HCT116 (cell line): ENCODE results near the gene RBMS1. TPM values are rescaled to one million over a fixed set of nuclear protein-coding genes. Genes with fewer than 3 reads are reported as not detected.

Experiments used
- ATAC-seq: fragments of 200-7000 bp; cut with Tn5 transposase; 2 replicates; pipeline ENCODE4 v1.9.1; 2020; ENCODE audit warnings: mild to moderate bottlenecking, moderate library complexity
- BruUV-seq: library from RNA; stranded (reverse); fragments of 400-500 nt; replicated peaks from 2 replicates; lab custom pipeline; 2021; lab: Mats Ljungman, UMichigan
- CTCF ChIA-PET: fragments of 300-600 bp; sonication (Branson Sonifier 250); formaldehyde crosslinking; loops from one replicate; lab custom pipeline; 2021; ENCODE audit warnings: antibody characterized with exemption; lab: Charles Lee
- POLR2A ChIA-PET: fragments of 300-600, 350-600 bp; sonication (Branson Sonifier 250); formaldehyde crosslinking; loops from one replicate; lab custom pipeline; 2021; ENCODE audit warnings: antibody characterized with exemption; lab: Charles Lee
- RAD21 ChIA-PET, 2 experiments: fragments of 300-600 bp; sonication (Branson Sonifier 250); formaldehyde crosslinking; loops; one replicate each; lab custom pipeline; 2023; ENCODE audit warnings: low total read pairs in 2 of 2; ENCODE audit not compliant: uncharacterized antibody in 2 of 2, unreplicated experiment in 2 of 2, low non-redundant PET in 1 of 2; lab: Charles Lee
- DNase-seq: peaks from one replicate; pipeline ENCODE4 v3.0.0-alpha.2; 2010; ENCODE audit warnings: low read depth, low spot score
- H2AFZ ChIP-seq: fragments of 200-600 bp; shearing (Covaris generic), sonication (generic); 2 replicates; pipeline ENCODE4 v1.6.1; 2017; ENCODE audit warnings: low read depth, mixed run types, mixed read lengths, antibody characterized with exemption, low read length; ENCODE audit not compliant: poor library complexity, severe bottlenecking
- H3K27ac ChIP-seq: 2 replicates; pipeline ENCODE4 v1.5.1; 2012; ENCODE audit warnings: low read depth, low read length
- H3K27me3 ChIP-seq: fragments of 200-600 bp; sonication (generic); 2 replicates; pipeline ENCODE4 v1.6.1; 2016; ENCODE audit warnings: mixed run types, low read length, mixed read lengths; ENCODE audit not compliant: insufficient read depth
- H3K36me3 ChIP-seq, 2 experiments: fragments of 200-500 bp in 1 of 2; fragments of 200-600 bp in 1 of 2; sonication (Bioruptor generic) in 1 of 2; sonication (generic) in 1 of 2; 2 replicates each; pipeline versions ENCODE4 v1.5.1 to v1.6.1; 2014 to 2016; ENCODE audit warnings: low read length in 2 of 2, inconsistent platforms in 1 of 2, mixed read lengths in 1 of 2, mixed run types in 1 of 2; ENCODE audit not compliant: insufficient read depth in 2 of 2, control insufficient read depth in 1 of 2
- H3K4me1 ChIP-seq, 2 experiments: fragments of 200-600 bp in 1 of 2; sonication (generic) in 1 of 2; 2 replicates each; pipeline versions ENCODE4 v1.5.1 to v1.6.1; 2012 to 2017; ENCODE audit warnings: low read length in 2 of 2, inconsistent platforms in 1 of 2, mild to moderate bottlenecking in 1 of 2, mixed read lengths in 1 of 2, mixed run types in 1 of 2, moderate library complexity in 1 of 2; ENCODE audit not compliant: insufficient read depth in 2 of 2, control insufficient read depth in 1 of 2
- H3K4me2 ChIP-seq: fragments of 200-600 bp; sonication (generic); 2 replicates; pipeline ENCODE4 v1.6.1; 2017; ENCODE audit warnings: mixed run types, low read length, mixed read lengths
- H3K4me3 ChIP-seq, 2 experiments: fragments of 200-600 bp in 1 of 2; sonication (generic) in 1 of 2; replicated peaks in 1 of 2; 2 replicates each; pipeline ENCODE4 v1.5.1; 2011 to 2016; ENCODE audit warnings: low read length in 2 of 2, control low read depth in 1 of 2, low read depth in 1 of 2, mild to moderate bottlenecking in 1 of 2, mixed read lengths in 1 of 2, mixed run types in 1 of 2
- H3K79me2 ChIP-seq: fragments of 200-600 bp; sonication (generic); 2 replicates; pipeline ENCODE4 v1.6.1; 2017; ENCODE audit warnings: mild to moderate bottlenecking, mixed run types, low read length, moderate library complexity, mixed read lengths; ENCODE audit not compliant: insufficient read depth
- H3K9ac ChIP-seq: fragments of 200-600 bp; sonication (generic); 2 replicates; pipeline ENCODE4 v1.6.1; 2016; ENCODE audit warnings: low read length, mixed read lengths
- H3K9me2 ChIP-seq: fragments of 200-600 bp; sonication (generic), shearing (Covaris generic); 2 replicates; pipeline ENCODE4 v1.6.1; 2017; ENCODE audit warnings: mixed run types, mild to moderate bottlenecking, moderate library complexity; ENCODE audit not compliant: insufficient read depth
- H3K9me3 ChIP-seq, 2 experiments: fragments of 200-500 bp in 1 of 2; fragments of 200-600 bp in 1 of 2; sonication (Bioruptor generic) in 1 of 2; sonication (generic) in 1 of 2; 2 replicates each; pipeline ENCODE4 v1.6.1; 2014 to 2017; ENCODE audit warnings: low read length in 2 of 2, mixed read lengths in 2 of 2, inconsistent platforms in 1 of 2, low read depth in 1 of 2, mild to moderate bottlenecking in 1 of 2, mixed run types in 1 of 2, moderate library complexity in 1 of 2; ENCODE audit not compliant: control insufficient read depth in 1 of 2, insufficient read depth in 1 of 2
- H4K20me1 ChIP-seq: fragments of 200-600 bp; sonication (generic), shearing (Covaris generic); 2 replicates; pipeline ENCODE4 v1.6.1; 2017; ENCODE audit warnings: mixed run types, mild to moderate bottlenecking, moderate library complexity; ENCODE audit not compliant: insufficient read depth
- CBX3 ChIP-seq: IDR thresholded peaks from 2 replicates; pipeline ENCODE4 v1.6.1; 2012; ENCODE audit warnings: low read depth
- CEBPB ChIP-seq: IDR thresholded peaks from 2 replicates; pipeline ENCODE4 v1.6.1; 2012; ENCODE audit warnings: low read depth
- EGR1 ChIP-seq: IDR thresholded peaks from 2 replicates; pipeline ENCODE4 v1.6.1; 2012; ENCODE audit warnings: low read depth
- EZH2 ChIP-seq: fragments of 200-600 bp; sonication (generic); IDR thresholded peaks from 2 replicates; pipeline ENCODE4 v1.6.1; 2017; ENCODE audit warnings: antibody characterized with exemption, mixed run types
- EZH2phosphoT487 ChIP-seq: fragments of 200-600 bp; IDR thresholded peaks from 2 replicates; pipeline ENCODE4 v1.6.1; 2018; ENCODE audit warnings: antibody characterized with exemption, borderline replicate concordance
- FOSL1 ChIP-seq: IDR thresholded peaks from 2 replicates; pipeline ENCODE4 v1.6.1; 2012; ENCODE audit warnings: low read depth
- JUND ChIP-seq: IDR thresholded peaks from 2 replicates; pipeline ENCODE4 v1.6.1; 2012
- POLR2A ChIP-seq: IDR thresholded peaks from 2 replicates; pipeline ENCODE4 v1.7.0; 2011; ENCODE audit warnings: borderline replicate concordance; ENCODE audit not compliant: insufficient read depth, insufficient read length; ENCODE audit errors: extremely low read depth
- POLR2AphosphoS5 ChIP-seq: IDR thresholded peaks from 2 replicates; pipeline ENCODE4 v1.6.1; 2011; ENCODE audit warnings: mild to moderate bottlenecking, low read depth, low read length, moderate library complexity
- RAD21 ChIP-seq: IDR thresholded peaks from 2 replicates; pipeline ENCODE4 v1.6.1; 2012; ENCODE audit warnings: low read depth, mild to moderate bottlenecking
- SP1 ChIP-seq: IDR thresholded peaks from 2 replicates; pipeline ENCODE4 v1.6.1; 2012; ENCODE audit warnings: low read depth
- SRF ChIP-seq: IDR thresholded peaks from 2 replicates; pipeline ENCODE4 v1.6.1; 2012; ENCODE audit warnings: low read depth
- TCF7L2 ChIP-seq: IDR thresholded peaks from 2 replicates; pipeline ENCODE4 v1.7.0; 2011; ENCODE audit warnings: borderline replicate concordance, inconsistent platforms; ENCODE audit not compliant: insufficient read depth, insufficient read length; ENCODE audit errors: extremely low read depth
- ZFX ChIP-seq: fragments of 450-650 bp; IDR thresholded peaks from 2 replicates; pipeline ENCODE4 v1.6.1; 2017
- ZNF274 ChIP-seq: fragments of 200-500 bp; sonication (Bioruptor generic); IDR thresholded peaks from 2 replicates; pipeline ENCODE4 v1.6.1; 2014; ENCODE audit warnings: mild to moderate bottlenecking, low read depth, low read length, inconsistent platforms
- intact Hi-C: fragments of 100-400 bp; cut with micrococcal nuclease; formaldehyde crosslinking; loops from 2 replicates; pipeline ENCODE4 v1.10.0; 2022
- total RNA-seq: library from RNA; stranded (reverse); gene quantifications from one replicate; pipeline ENCODE4 v1.2.1, GENCODE V29; 2021; ENCODE audit not compliant: unreplicated experiment
- TF ChIP-seq, protein P1 (sequence below), 3 experiments: fragments of 200-600 bp in 1 of 3; sonication (generic) in 1 of 3; IDR thresholded peaks in 2 of 3; conservative IDR thresholded peaks in 1 of 3; 2 replicates each; pipeline ENCODE4 v1.5.1; 2012 to 2017; ENCODE audit warnings: low read depth in 2 of 3, low read length in 2 of 3, antibody characterized with exemption in 1 of 3, borderline replicate concordance in 1 of 3, control low read depth in 1 of 3, mild to moderate bottlenecking in 1 of 3, mixed read lengths in 1 of 3, mixed run types in 1 of 3, moderate library complexity in 1 of 3; ENCODE audit not compliant: insufficient read depth in 1 of 3

The RBMS1 gene
- total RNA-seq, 1 experiment from 2014 or later: 17.6 TPM

DNA sequence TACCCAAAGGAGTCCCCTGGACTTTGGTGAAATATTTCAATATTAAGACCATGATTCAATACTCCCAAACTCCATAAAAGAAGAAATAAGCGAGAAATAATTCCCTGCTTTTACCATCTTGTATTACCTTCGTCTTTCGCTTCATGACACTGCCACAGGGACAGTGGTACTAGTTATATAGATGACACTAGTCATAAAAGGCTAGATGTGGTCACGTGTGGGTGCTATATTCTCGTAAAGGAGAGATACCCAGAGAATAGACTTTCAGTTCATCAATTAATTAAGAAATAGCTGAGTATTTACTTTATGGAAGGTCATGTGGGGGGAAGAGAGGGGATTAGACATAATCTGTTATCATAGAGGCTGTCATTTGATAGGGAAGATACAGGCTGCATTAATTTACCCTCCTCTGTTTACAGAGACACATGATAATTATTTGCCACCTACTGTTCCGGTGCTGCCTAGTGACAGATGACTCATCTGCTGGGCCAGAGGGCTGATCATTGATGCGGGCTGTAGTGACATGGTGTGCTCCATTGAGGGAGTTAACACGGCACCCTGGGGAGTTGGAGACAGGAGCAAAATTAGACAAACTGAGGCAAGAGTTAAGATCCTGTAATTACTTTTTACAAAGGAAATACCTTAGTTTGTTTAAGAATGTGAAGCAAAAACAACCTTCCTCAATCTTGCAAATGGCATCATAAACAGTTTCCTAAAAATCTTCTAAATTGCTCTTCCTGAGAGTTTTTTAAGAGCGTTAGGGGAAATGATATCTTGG is 215.3 kb downstream of the RBMS1 start:
- BruUV-seq: no TSS peak
- no peak overlapping the region for H3K4me2 ChIP-seq

DNA sequence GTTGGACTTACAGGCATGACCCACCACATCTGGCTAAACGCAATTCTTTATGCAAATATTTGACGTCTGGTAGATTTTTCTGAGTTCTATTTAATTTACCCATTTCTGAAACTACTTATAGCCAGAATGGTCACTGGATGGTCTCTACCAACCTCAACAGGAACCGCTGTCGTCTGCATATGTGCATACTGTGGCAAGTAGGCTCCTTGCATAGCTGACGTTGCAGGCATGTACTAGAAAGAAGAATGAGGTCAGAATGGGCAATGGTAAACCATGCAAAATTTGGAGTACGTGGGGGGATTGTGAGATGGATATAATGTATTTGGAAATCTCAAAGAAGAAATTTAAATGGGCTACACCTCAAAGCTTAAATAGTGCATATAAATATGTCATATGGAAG is 216.5 kb downstream of the RBMS1 start:
- Histone ChIP-seq H2AFZ (no peak overlapping the region), H3K9me3 (no peaks in the 10 kb centered on the region), H3K79me2 (no peaks in the 10 kb centered on the region), H3K36me3 (peaks cover 0 to 3% of the 10 kb centered on the region in 2 experiments; a peak in 1 of 4 replicates), H3K9ac (no peak overlapping the region), H3K27me3 (no peaks in the 10 kb centered on the region), H3K4me3 (no peak overlapping the region), H4K20me1 (no peaks in the 10 kb centered on the region), H3K27ac (no peak overlapping the region), H3K4me2 (no peak overlapping the region), H3K9me2 (no peaks in the 10 kb centered on the region), H3K4me1 (peaks cover 0 to 3% of the 10 kb centered on the region in 2 experiments; a peak in 1 of 4 replicates)
- POLR2A ChIA-PET: no interaction called here
- TF ChIP-seq SP1: no peak
- TF ChIP-seq TCF7L2: no peak
- TF ChIP-seq FOSL1: no peak
- TF ChIP-seq POLR2A: no peak
- TF ChIP-seq JUND: no peak
- TF ChIP-seq, protein P1, sequence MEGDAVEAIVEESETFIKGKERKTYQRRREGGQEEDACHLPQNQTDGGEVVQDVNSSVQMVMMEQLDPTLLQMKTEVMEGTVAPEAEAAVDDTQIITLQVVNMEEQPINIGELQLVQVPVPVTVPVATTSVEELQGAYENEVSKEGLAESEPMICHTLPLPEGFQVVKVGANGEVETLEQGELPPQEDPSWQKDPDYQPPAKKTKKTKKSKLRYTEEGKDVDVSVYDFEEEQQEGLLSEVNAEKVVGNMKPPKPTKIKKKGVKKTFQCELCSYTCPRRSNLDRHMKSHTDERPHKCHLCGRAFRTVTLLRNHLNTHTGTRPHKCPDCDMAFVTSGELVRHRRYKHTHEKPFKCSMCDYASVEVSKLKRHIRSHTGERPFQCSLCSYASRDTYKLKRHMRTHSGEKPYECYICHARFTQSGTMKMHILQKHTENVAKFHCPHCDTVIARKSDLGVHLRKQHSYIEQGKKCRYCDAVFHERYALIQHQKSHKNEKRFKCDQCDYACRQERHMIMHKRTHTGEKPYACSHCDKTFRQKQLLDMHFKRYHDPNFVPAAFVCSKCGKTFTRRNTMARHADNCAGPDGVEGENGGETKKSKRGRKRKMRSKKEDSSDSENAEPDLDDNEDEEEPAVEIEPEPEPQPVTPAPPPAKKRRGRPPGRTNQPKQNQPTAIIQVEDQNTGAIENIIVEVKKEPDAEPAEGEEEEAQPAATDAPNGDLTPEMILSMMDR (IDR thresholded peaks at IDR 0.05 in 2 of 3, conservative IDR thresholded peaks at IDR 0.05 in 1 of 3; ENCODE audit: borderline replicate concordance in 1 of 3, insufficient read depth in 1 of 3, low read depth in 2 of 3, low read length in 2 of 3): no peak
- no peak for TF ChIP-seq RAD21
- no peak for TF ChIP-seq POLR2AphosphoS5
- TF ChIP-seq ZNF274: no peak
- no peak for TF ChIP-seq CEBPB
- TF ChIP-seq ZFX: no peak
- TF ChIP-seq CBX3: no peak
- no peak for TF ChIP-seq EZH2phosphoT487
- no peak for TF ChIP-seq EGR1
- TF ChIP-seq EZH2: no peak
- no peak for TF ChIP-seq SRF
- CTCF ChIA-PET: interaction anchor here (1.5 kb wide), 1 partner anchor 25 kb away, joined by 3 read pairs; no protein-coding TSS in a partner anchor
- no peak for DNase-seq
- BruUV-seq: no TSS peak
- ATAC-seq: no peak
- intact Hi-C loops: no loop called here
- RAD21 ChIA-PET: no interaction called here

More for the DNA sequence above, 215.3 kb downstream of the RBMS1 start:
- no peak for DNase-seq
- Histone ChIP-seq H3K9me2 (no peaks in the 10 kb centered on the region), H3K27me3 (no peaks in the 10 kb centered on the region), H3K79me2 (no peaks in the 10 kb centered on the region), H3K9me3 (no peaks in the 10 kb centered on the region), H3K36me3 (peaks cover 0 to 3% of the 10 kb centered on the region in 2 experiments; a peak in 1 of 4 replicates), H4K20me1 (no peaks in the 10 kb centered on the region), H3K27ac (no peak overlapping the region), H2AFZ (no peak overlapping the region), H3K4me3 (no peak overlapping the region), H3K4me1 (peaks cover 0 to 3% of the 10 kb centered on the region in 2 experiments; a peak in 1 of 4 replicates), H3K9ac (no peak overlapping the region)
- ChIA-PET CTCF (interaction anchor here (0.8 to 1.6 kb wide), 11 partner anchors 8 to 788 kb away, joined by 3 to 6 read pairs (median 4); no protein-coding TSS in a partner anchor), RAD21 (no interaction called here), POLR2A (no interaction called here)
- TF ChIP-seq POLR2A: no peak
- TF ChIP-seq FOSL1: 0 out of 2 replicates have a peak, but pooled peaks have one; percentile 5
- intact Hi-C loops: no loop called here
- ATAC-seq: peak; percentile 85
